ENCODE measurements around the gene EPHA8.

EPHA8 gene

DNA sequence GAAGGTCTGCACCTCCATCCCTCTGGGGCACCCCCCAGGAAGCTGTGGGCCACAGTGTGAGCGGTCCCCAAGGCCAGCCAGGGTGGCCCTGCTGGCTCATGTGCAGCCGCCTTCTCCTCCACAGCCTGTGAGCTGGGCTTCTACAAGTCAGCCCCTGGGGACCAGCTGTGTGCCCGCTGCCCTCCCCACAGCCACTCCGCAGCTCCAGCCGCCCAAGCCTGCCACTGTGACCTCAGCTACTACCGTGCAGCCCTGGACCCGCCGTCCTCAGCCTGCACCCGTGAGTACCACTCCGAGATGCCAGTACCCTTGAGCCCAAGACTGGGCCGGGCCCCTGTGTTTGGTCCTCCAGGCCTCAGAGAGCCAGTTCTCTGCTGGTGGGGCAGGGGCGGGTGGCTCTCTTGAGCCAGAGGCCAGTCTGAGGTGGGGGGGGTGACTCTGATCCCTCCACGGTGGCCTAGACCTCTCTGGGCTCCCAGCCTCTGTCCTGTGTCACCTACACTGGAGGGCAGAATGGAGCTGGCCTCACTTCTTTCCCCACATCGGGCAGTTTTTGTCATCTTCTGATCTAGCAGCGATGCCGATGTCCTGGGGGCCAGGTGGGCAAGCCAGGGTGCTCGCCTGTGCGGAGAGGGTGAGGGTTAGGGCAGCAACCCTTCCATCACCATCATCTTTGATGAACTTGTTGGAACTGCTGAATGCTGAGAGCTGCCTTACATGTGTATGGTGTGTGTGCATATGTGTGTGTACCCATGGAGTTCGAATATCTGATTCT lies 23.3 kb downstream of the EPHA8 start:
- DNase-seq: peak in 2 of 10 donors; percentile 57 to 72
- intact Hi-C loops (cut with DNase I): no loop called here

DNA sequence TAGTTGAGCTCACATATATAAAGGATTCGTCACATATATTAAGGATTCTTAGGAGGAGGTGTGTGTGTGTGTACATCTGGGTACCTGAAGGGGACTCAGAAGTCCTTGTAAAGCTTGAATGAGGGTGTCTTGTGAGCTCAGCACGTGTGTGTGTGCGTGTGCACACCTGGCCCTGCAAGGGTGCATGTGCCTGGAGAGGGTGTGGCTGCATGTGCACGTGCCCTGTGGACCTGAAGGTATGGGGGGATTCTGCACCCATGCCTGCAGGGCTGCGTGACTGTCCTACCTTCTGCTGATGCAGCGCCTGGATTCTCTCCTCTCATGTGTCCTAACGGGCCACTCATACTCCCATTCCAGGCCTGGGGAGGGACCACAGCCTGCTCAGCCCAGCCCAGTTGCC lies 24.0 kb downstream of the EPHA8 start:
- DNase-seq: peak in 2 of 10 donors; percentile 23 to 34
- intact Hi-C loops (cut with DNase I): no loop called here

DNA sequence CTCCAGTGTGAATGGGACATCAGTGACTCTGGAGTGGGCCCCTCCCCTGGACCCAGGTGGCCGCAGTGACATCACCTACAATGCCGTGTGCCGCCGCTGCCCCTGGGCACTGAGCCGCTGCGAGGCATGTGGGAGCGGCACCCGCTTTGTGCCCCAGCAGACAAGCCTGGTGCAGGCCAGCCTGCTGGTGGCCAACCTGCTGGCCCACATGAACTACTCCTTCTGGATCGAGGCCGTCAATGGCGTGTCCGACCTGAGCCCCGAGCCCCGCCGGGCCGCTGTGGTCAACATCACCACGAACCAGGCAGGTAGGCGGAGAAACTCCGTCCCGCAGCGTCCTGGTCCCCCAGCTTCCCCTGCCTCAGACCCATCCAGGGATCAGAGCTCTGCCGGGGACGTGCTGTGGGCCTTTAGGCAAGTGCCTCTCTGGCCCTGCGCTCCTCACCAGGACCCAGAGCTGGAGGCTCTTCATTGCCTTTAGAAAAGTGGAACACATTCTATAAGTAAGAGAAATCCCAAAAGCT lies 25.7 kb downstream of the EPHA8 start:
- intact Hi-C loops (cut with DNase I): no loop called here
- DNase-seq: peak in 2 of 10 donors; percentile 64 to 76

- DNase-seq: peak in 2 of 10 donors; percentile 28 to 38
- intact Hi-C loops (cut with DNase I): no loop called here
These were observed 28.3 kb downstream of the EPHA8 start for GRCh38 chr1:22591576-22591975.

GRCh38 chr1:22592051-22592450 lies 28.8 kb downstream of the EPHA8 start:
- peak in 2 of 10 donors; percentile 63 to 66 for DNase-seq
- intact Hi-C loops (cut with DNase I): no loop called here

DNA sequence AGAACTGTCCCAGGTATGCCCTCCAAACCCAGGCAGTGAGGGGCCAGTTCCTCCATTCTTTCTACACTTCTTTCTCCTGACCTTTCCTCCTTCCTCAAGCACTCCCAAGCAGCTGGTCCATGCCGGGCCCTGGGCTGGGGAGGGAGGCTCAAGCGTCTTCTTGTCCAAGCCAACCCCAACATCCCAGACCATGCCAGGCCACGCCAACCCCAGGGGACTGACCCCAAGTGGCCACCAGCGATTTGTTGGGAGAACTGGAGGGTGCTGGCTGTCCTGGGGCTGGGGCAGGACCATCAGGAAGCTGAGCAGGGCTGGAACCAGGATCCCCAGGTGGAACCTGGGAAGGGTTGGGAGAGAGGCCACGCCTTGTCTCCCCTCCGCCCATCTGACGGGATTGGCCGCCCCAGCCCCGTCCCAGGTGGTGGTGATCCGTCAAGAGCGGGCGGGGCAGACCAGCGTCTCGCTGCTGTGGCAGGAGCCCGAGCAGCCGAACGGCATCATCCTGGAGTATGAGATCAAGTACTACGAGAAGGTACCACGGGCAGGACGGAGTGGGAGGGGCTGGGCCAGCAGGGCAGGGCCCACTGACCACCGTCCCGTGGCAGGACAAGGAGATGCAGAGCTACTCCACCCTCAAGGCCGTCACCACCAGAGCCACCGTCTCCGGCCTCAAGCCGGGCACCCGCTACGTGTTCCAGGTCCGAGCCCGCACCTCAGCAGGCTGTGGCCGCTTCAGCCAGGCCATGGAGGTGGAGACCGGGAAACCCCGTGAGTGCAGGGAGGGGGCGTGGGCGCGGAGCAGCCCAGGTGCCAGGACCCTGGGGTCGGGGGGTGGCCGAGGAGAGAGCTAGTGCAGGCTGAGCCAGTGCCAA lies 29.9 kb downstream of the EPHA8 start:
- DNase-seq: peak in 2 of 10 donors; percentile 58 to 73
- intact Hi-C loops (cut with DNase I): no loop called here

- peak in 2 of 10 donors; percentile 55 to 59 for DNase-seq
- intact Hi-C loops (cut with DNase I): no loop called here
These were observed 31.1 kb downstream of the EPHA8 start for GRCh38 chr1:22594396-22594795.

DNA sequence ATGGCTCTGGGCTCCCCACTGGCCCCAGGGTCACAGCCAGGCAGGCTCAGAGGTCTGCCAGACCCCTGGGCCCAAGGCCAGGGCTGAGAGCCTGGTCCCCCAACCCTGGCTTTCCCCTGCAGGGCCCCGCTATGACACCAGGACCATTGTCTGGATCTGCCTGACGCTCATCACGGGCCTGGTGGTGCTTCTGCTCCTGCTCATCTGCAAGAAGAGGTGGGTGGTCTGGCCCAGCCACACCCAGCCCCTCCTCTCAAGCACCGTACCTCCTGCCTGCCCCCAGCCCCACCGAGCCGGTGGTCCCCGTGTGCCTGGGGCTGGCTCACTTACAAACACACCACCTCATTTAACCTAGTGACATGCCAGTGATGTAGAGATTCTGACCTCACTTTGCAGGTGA lies 31.8 kb downstream of the EPHA8 start:
- DNase-seq: no peak
- intact Hi-C loops (cut with DNase I): no loop called here

DNA sequence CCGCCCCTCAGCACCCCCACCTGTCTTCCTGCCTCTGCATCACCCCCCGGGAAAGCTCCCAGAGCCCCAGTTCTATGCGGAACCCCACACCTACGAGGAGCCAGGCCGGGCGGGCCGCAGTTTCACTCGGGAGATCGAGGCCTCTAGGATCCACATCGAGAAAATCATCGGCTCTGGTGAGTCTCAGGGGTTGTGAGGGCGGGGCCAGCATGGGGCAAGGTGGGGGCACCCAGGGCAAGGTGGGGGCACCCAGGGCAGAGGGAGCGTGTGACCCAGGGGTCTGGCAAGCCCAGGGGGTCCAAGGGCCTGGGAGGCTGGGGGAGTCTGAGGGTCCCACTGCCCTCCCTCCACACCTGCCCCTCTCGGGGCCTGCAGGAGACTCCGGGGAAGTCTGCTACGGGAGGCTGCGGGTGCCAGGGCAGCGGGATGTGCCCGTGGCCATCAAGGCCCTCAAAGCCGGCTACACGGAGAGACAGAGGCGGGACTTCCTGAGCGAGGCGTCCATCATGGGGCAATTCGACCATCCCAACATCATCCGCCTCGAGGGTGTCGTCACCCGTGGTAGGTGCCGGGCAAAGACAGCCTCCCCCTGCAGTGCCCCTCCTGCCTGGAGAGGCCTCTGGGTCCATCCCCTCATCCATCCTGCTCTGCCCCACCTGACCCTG lies 34.1 kb downstream of the EPHA8 start:
- peak in 2 of 10 donors; percentile 63 to 72 for DNase-seq
- intact Hi-C loops (cut with DNase I): no loop called here

GRCh38 chr1:22597996-22598395 lies 34.7 kb downstream of the EPHA8 start:
- intact Hi-C loops (cut with DNase I): no loop called here
- DNase-seq: peak in 1 of 10 donors; percentile 77

GRCh38 chr1:22598736-22599135 lies 35.4 kb downstream of the EPHA8 start:
- peak in 2 of 10 donors; percentile 47 to 80 for DNase-seq
- intact Hi-C loops (cut with DNase I): no loop called here

GRCh38 chr1:22600071-22600816 lies 37.0 kb downstream of the EPHA8 start:
- DNase-seq: peak in 2 of 10 donors; percentile 62 to 77
- intact Hi-C loops (cut with DNase I): no loop called here

DNA sequence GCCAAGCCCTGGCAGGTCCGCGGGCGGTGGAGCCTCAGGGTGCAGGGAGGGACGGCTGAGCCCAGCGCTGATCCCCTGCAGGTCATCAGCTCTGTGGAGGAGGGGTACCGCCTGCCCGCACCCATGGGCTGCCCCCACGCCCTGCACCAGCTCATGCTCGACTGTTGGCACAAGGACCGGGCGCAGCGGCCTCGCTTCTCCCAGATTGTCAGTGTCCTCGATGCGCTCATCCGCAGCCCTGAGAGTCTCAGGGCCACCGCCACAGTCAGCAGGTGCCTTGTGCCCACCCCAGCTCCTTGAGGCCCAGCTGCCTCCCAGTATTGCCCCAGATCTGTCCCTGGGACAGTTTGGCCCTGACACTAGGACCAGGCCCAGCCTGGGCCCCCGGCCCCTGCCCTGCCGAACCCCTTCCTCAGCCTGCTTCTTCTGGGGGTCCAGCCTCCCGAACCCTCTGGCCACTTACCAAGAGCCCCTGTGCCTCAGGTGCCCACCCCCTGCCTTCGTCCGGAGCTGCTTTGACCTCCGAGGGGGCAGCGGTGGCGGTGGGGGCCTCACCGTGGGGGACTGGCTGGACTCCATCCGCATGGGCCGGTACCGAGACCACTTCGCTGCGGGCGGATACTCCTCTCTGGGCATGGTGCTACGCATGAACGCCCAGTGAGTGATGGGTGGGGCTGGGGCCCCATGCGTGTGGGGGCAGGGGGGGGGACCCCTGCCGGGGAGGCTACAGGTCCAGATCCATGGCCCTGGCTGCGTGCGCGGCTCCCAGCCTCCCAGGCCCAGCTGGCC lies 37.7 kb downstream of the EPHA8 start:
- intact Hi-C loops (cut with DNase I): no loop called here

GRCh38 chr1:22601610-22602009 lies 38.3 kb downstream of the EPHA8 start:
- intact Hi-C loops (cut with DNase I): no loop called here

More for the DNA sequence above, 37.7 kb downstream of the EPHA8 start:
- peak in 2 of 10 donors; percentile 68 to 74 for DNase-seq

GRCh38 chr1:22602060-22602740 lies 38.9 kb downstream of the EPHA8 start:
- peak in 2 of 10 donors; percentile 30 to 69 for DNase-seq
- intact Hi-C loops (cut with DNase I): no loop called here

More at GRCh38 chr1:22601610-22602009, 38.3 kb downstream of the EPHA8 start:
- peak in 2 of 10 donors; percentile 53 to 54 for DNase-seq

GRCh38 chr1:22606161-22606560 lies 42.9 kb downstream of the EPHA8 start:
- intact Hi-C loops (cut with DNase I): no loop called here
- peak in 1 of 10 donors; percentile 12 for DNase-seq

- intact Hi-C loops (cut with DNase I): no loop called here
- peak in 2 of 10 donors; percentile 12 to 74 for DNase-seq
These were observed 43.9 kb downstream of the EPHA8 start for GRCh38 chr1:22607154-22607553.

DNA sequence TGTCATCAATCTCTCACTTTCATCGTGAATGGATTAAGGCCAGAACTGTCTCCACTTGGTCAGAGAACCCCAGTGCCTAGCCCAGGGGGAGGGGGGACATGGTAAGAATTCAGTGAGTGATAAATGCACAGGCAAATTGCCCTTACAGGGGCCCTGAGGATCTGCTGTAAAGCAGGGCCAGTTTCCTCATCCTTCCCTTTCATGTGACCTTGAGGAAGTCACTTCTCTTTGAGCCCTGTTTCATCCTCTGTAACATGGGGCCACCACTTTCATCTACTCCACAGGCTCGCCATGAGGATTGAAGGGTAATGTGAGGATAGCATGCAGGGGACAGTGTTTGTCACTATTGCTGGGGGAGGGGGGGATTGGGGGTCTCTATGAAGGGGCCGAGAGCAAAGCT lies 45.1 kb downstream of the EPHA8 start:
- intact Hi-C loops (cut with DNase I): no loop called here
- DNase-seq: peak in 1 of 10 donors; percentile 10

All from posterior cingulate gyrus (tissue), 11 donors.